Renal cortex interstitium (tissue), 11 donors: ENCODE results near the gene YBX2. TPM values are rescaled to one million over a fixed set of nuclear protein-coding genes. Genes with fewer than 3 reads are reported as not detected.
A peak's percentile ranks its signal among the peaks of the same experiment; 100 is the strongest.

ENCODE experiments used
- DNase-seq, 11 donors: peaks; one replicate each; pipeline ENCODE4 v3.0.0-alpha.2; 2013; ENCODE audit warnings: low read depth in 9 of 11, low spot score in 4 of 11; ENCODE audit errors: extremely low read depth in 1 of 11
- polyA plus RNA-seq, 3 donors: library from polyadenylated mRNA; unstranded; fragments of 120-200 nt; gene quantifications; one replicate each; pipeline ENCODE4 v1.2.1, GENCODE V29; 2013; ENCODE audit not compliant: insufficient read length in 3 of 3

YBX2 gene
- polyA plus RNA-seq, 3 donors: 3.8 to 5.3 (median 5.2) TPM

GRCh38 chr17:7239091-7240027 lies 55.1 kb downstream of the YBX2 start, which contains the start of gene PHF23:
PHF23 (minus strand) TSS chr17:7239457; CDS start chr17:7239279, 178 bp downstream.
- DNase-seq: peak; percentile 98 to 100 (median 99)

GRCh38 chr17:7238420-7239090 lies 55.9 kb downstream of the YBX2 start:
- no peak for DNase-seq

Other genes with a start within 250 kb of the YBX2 start
- gene CLEC10A, start 214.4 kb downstream of the YBX2 start, polyA plus RNA-seq: 1 to 10 TPM in 1 of 3 donors, under 1 TPM in 2; 0.89 to 2.2 (median 0.92) TPM
- gene ASGR2, start 179.8 kb downstream of the YBX2 start, polyA plus RNA-seq: 1 to 10 TPM in 2 of 3 donors, under 1 TPM in 1; 0.89 to 2.6 (median 2.1) TPM
- gene ASGR1, start 115.3 kb downstream of the YBX2 start, polyA plus RNA-seq: 10 to 100 TPM in 1 of 3 donors, 1 to 10 TPM in 2; 6.1 to 10.7 (median 7.2) TPM
- gene DLG4, start 74.8 kb downstream of the YBX2 start, polyA plus RNA-seq: 10 to 100 TPM; 28.3 to 47.7 (median 37.6) TPM
- 100 to 1,000 TPM; 438 to 579 (median 497) TPM for gene ACADVL, start 74.7 kb downstream of the YBX2 start, polyA plus RNA-seq
- 10 to 100 TPM; 49.8 to 66.7 (median 64.4) TPM for gene DVL2, start 60.1 kb downstream of the YBX2 start, polyA plus RNA-seq
- 10 to 100 TPM; 51.3 to 65.8 (median 53.1) TPM for gene PHF23, start 55.2 kb downstream of the YBX2 start, polyA plus RNA-seq
- 100 to 1,000 TPM; 435 to 476 (median 455) TPM for gene GABARAP, start 52.2 kb downstream of the YBX2 start, polyA plus RNA-seq
- 100 to 1,000 TPM; 151 to 152 (median 151) TPM for gene CTDNEP1, start 42.9 kb downstream of the YBX2 start, polyA plus RNA-seq
- gene ELP5, start 42.4 kb downstream of the YBX2 start, polyA plus RNA-seq: 10 to 100 TPM; 51.6 to 63.0 (median 55.1) TPM
- gene CLDN7, start 32.2 kb downstream of the YBX2 start, polyA plus RNA-seq: 10 to 100 TPM; 41.1 to 74.2 (median 41.8) TPM
- gene SLC2A4, start 12.9 kb downstream of the YBX2 start, polyA plus RNA-seq: 1 to 10 TPM; 1.8 to 2.7 (median 2.5) TPM
- 100 to 1,000 TPM; 313 to 353 (median 324) TPM for gene EIF5A, start 13.0 kb upstream of the YBX2 start, polyA plus RNA-seq
- 100 to 1,000 TPM in 1 of 3 donors, 10 to 100 TPM in 2; 95.6 to 101 (median 97.4) TPM for gene GPS2, start 20.7 kb upstream of the YBX2 start, polyA plus RNA-seq
- gene NEURL4, start 34.7 kb upstream of the YBX2 start, polyA plus RNA-seq: 10 to 100 TPM; 30.6 to 38.2 (median 36.1) TPM
- 10 to 100 TPM in 1 of 3 donors, 1 to 10 TPM in 2; 7.0 to 12.5 (median 7.6) TPM for gene ACAP1, start 41.9 kb upstream of the YBX2 start, polyA plus RNA-seq
- 10 to 100 TPM; 10.7 to 13.9 (median 12.0) TPM for gene KCTD11, start 57.5 kb upstream of the YBX2 start, polyA plus RNA-seq
- gene TMEM95, start 60.5 kb upstream of the YBX2 start, polyA plus RNA-seq: not detected
- gene TNK1, start 86.5 kb upstream of the YBX2 start, polyA plus RNA-seq: 1 to 10 TPM; 5.1 to 9.0 (median 6.0) TPM
- 10 to 100 TPM; 28.8 to 41.5 (median 41.4) TPM for gene PLSCR3, start 99.9 kb upstream of the YBX2 start, polyA plus RNA-seq
- gene TMEM256, start 109.5 kb upstream of the YBX2 start, polyA plus RNA-seq: 10 to 100 TPM; 81.9 to 99.2 (median 87.3) TPM
- 10 to 100 TPM; 21.4 to 36.4 (median 29.0) TPM for gene NLGN2, start 113.2 kb upstream of the YBX2 start, polyA plus RNA-seq
- under 1 TPM in 2 of 3 donors, not detected in 1; 0.10 to 0.22 TPM for gene SPEM1, start 125.7 kb upstream of the YBX2 start, polyA plus RNA-seq
- not detected for gene SPEM2, start 131.0 kb upstream of the YBX2 start, polyA plus RNA-seq
- gene SPEM3, start 134.2 kb upstream of the YBX2 start, polyA plus RNA-seq: not detected
- gene TMEM102, start 140.8 kb upstream of the YBX2 start, polyA plus RNA-seq: 1 to 10 TPM; 3.4 to 5.2 (median 4.6) TPM
- gene FGF11, start 144.9 kb upstream of the YBX2 start, polyA plus RNA-seq: 10 to 100 TPM in 1 of 3 donors, 1 to 10 TPM in 2; 5.6 to 12.6 (median 8.0) TPM
- 10 to 100 TPM in 2 of 3 donors, 1 to 10 TPM in 1; 9.3 to 10.7 (median 10.4) TPM for gene CHRNB1, start 150.4 kb upstream of the YBX2 start, polyA plus RNA-seq
- gene ZBTB4, start 185.0 kb upstream of the YBX2 start, polyA plus RNA-seq: 10 to 100 TPM; 34.9 to 54.9 (median 40.9) TPM
- gene SLC35G6, start 186.8 kb upstream of the YBX2 start, polyA plus RNA-seq: under 1 TPM in 2 of 3 donors, not detected in 1; 0.26 TPM
- gene POLR2A, start 189.7 kb upstream of the YBX2 start, polyA plus RNA-seq: 100 to 1,000 TPM; 131 to 134 (median 134) TPM